Cerebellar cortex (tissue), 1 donor: ENCODE data around the gene GREM2.
A peak's percentile ranks its signal among the peaks of the same experiment; 100 is the strongest.

ENCODE experiments used
- DNase-seq: peaks from one replicate; pipeline ENCODE4 v3.0.0-alpha.2; 2015; ENCODE audit warnings: low spot score

The GREM2 gene

GRCh38 chr1:240610636-240611035 is 1.3 kb downstream of the GREM2 start:
- no peak for DNase-seq

- no peak for DNase-seq
Observed at GRCh38 chr1:240609527-240610060, 2.4 kb downstream of the GREM2 start.

- peak; percentile 10 for DNase-seq
Observed at GRCh38 chr1:240608707-240609106, 3.2 kb downstream of the GREM2 start.

DNA sequence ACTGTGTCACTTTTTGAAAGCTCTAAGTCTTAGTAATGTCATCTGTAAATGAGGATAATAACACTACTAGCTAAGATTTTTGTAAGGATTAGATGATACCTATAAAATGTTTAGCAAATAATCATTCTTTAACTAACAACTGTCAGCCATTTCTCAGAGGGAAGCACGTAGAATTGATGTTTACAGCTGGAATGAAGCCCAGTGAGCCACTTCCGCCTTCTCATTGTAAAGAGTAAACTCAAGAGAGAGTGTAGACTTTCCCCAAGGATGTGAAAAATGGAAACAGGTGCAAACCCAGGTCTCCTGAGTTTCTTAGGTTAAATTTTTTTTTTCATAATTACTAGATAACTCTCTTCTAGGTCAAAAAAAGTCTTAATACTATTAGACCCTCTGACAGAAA is 4.9 kb downstream of the GREM2 start:
- no peak for DNase-seq

DNA sequence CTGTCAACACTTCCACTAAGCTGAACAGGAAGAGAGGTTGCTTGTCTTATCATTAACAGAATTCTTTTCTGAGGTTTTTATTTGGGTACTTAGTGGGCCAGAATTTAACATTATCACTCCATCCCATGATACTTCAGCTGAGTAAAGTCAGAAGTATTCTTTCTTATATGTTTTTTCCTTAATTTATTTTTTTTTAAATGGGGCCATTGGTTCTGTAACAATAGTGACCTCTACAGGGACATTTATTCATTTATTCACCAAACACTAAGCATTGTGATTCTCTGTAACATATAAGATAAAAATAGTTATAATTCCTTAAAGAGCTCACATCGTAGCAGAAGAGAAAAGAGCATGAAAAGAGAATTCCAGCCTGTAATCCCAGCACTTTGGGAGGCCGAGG is 9.8 kb downstream of the GREM2 start:
- no peak for DNase-seq

GRCh38 chr1:240599830-240600229 is 12.1 kb downstream of the GREM2 start:
- DNase-seq, result no peak

DNA sequence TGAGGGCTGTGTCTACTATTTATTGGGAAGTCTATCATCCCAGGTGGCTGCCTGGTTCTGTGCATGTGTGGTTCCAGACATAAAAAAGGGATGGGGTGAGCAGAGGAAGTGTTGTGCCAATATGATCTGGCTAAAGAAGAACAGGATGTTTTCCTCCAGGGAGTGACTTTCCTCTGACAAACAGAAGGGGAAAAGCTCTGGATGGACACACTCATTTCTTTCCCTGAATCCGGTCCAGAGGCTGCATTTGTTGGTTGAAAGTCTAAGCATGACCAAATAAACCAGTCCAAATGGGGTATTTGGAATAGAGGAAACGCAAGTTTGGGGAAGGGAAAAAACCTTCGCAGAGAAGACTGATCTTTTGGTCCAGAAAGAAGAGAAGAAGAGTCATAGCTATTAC is 12.7 kb downstream of the GREM2 start:
- DNase-seq, result no peak

- DNase-seq, result no peak
Observed at GRCh38 chr1:240598216-240599001, 13.5 kb downstream of the GREM2 start.

- peak; percentile 62 for DNase-seq
Observed at GRCh38 chr1:240597153-240597745, 14.7 kb downstream of the GREM2 start.

GRCh38 chr1:240595476-240595875 is 16.5 kb downstream of the GREM2 start:
- peak; percentile 71 for DNase-seq

DNA sequence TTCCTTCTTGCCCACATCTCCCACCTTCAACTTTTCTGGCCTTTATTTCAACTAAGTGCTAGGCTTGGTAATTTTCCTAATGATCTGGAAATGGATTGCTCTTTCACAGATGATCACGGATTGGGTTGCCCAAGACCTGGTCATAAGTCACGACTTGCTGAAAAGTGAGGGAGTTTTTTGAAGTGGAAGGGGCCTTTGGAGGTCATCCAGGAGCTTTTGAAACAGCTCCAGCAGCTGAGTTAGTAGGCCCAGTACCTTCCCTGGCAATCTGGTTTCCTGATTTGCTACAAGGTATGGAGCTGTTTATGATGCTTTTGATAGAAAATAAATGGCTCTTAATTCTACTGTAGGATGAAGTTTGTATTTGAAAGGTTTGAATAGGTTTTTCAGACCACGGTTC is 20.4 kb downstream of the GREM2 start:
- DNase-seq, result no peak

DNA sequence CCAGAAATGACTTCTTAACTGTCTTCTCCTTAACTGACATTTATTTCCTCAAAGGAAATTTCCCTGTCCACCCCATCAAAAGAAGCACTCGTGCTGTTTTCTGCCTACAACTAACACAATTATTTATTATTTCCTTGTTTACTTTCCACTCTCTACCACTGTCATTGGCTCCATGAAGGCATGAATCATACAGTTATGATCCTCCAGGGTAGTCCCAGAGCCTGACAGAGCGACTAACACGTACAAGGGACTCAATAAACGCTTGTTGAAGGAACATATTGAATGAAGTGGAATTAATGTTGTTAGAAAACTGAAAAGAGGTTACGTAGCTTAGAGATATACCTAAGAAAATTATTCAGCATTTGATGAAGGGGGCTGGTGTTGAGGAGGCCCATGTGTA is 20.9 kb downstream of the GREM2 start:
- no peak for DNase-seq

DNA sequence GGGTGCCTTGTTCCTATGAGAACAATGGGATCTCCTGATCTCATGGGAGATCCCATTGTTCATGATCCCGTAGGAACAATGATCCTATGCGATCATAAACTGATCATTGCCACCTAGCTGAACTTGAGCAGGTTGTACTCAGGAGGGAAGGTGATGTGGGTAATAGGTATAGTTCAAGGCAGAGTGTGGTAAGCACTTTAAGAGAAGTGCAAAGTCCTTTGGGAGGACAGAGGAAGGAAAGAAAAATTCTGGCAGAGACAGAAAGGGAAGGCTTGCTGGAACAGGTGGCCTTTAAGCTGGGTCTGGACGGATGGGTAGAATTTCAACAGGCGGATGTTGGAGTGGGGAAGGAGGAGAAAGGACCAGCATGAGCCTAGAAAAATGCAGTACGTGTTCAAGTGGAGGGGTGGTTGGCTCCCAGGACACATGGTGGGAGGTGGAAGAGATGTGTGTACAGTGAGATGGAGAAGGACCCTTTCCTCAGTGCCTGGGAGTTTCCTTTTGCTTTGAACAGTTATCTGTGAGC is 22.3 kb downstream of the GREM2 start:
- DNase-seq, result no peak

GRCh38 chr1:240586006-240586405 is 25.9 kb downstream of the GREM2 start:
- DNase-seq, result no peak

- no peak for DNase-seq
Observed at GRCh38 chr1:240582953-240583352, 29.0 kb downstream of the GREM2 start.

DNA sequence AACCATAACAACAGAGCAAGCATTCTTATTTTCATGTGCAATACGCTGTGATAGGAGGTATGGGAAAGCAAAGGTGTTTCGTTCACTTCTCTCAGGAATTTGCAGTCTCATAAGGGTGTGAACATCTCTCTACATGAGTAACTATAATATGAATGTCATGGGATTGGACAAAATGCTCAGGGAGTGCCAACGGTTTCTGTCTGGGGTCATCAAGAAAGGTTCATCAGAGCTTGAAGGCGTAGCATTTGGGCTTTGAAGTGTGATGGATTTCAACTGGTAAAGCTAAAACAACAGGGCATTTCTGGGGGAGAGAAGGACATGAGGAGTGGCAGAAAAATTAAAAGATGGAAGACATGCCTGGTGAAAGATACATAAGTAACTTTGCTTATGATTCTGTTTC is 32.4 kb downstream of the GREM2 start:
- no peak for DNase-seq

DNA sequence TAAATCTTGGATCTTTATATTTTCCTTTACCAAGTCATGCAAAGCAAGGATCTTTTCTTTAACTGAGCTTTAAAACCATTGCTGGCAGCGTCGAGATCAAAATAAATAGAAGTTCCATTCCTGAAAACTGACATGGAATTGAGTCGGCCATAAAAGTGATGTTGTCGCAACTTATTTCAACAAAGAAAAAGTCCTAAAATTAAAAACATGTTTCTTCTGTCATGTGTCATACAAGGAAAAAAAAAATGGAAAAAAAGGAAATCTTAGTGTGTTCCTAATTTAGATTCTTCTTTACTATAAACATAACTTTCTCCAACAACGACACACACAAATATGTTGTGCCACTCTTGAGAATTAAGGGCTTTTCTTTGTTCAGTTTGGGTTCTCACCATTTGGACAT is 34.9 kb downstream of the GREM2 start:
- DNase-seq, result no peak

DNA sequence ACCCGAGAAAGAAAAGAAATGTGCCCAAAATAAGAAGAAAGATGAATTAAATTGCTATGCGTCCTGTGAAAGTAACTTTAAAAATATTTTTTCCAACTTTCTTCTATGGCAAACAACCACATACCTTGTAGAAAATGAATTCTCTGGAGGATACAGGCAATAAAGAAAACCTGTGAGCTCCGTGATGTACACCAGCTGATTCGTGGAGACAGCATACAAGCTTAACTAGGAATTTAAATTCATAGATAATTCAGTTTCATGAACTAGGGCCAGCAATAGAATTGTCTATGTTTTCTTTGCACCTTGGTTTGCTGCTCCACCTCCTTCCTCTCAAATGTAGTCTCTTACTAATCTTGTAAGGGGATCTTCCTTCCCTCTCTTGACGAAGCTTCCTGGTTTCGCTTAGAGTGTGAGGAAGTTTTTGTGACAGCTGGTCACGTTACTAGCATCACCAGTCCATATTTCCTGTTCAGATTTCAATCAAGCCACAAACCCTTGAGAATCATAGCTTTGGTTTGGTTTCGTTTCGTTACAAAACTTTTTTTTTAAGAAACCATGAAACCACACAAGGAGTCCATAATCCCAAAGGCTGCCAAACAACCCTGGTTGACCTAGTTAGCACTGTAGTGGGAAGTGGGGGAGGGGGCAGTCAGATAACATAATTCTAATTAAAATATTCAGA is 35.8 kb downstream of the GREM2 start:
- no peak for DNase-seq

GRCh38 chr1:240572328-240572727 is 39.6 kb downstream of the GREM2 start:
- DNase-seq, result no peak

DNA sequence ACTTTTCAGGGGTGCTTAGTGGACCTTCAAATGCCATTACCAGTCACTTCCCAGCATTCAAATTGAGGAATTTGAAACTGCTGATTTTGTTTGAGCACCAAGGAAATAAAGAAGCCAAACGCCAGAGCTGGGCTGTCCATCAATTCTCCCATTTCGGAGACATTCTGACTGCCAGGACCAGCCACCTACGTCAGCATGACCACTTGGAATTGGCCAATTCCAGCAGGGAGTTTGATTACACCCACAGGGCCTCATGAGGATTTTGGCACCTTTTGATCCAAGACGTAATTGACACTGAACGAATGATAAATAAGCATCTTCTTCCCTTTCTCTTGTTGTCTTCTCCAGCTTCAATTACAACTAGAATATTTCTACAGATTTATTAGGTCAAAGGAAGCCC is 40.2 kb downstream of the GREM2 start:
- no peak for DNase-seq

- DNase-seq, result no peak
Observed at GRCh38 chr1:240567066-240567465, 44.9 kb downstream of the GREM2 start.

- DNase-seq, result no peak
Observed at GRCh38 chr1:240562779-240563178, 49.2 kb downstream of the GREM2 start.

GRCh38 chr1:240562111-240562590 is 49.8 kb downstream of the GREM2 start:
- DNase-seq, result no peak
